K562 (cell line): Measurements from ENCODE around the gene HEXD. TPM values are rescaled to one million over a fixed set of nuclear protein-coding genes. Genes with fewer than 3 reads are reported as not detected.

Experiments
- MBD2 ChIP-seq: sonication (generic); IDR thresholded peaks from 2 replicates; pipeline ENCODE4 v1.6.1; 2016; ENCODE audit warnings: low read depth, borderline replicate concordance
- MCM2 ChIP-seq: fragments of 450-650 bp; IDR thresholded peaks from 2 replicates; pipeline ENCODE4 v1.6.1; 2017; ENCODE audit warnings: low read depth, mild to moderate bottlenecking
- NFRKB ChIP-seq: fragments of 450-650 bp; IDR thresholded peaks from 2 replicates; pipeline ENCODE4 v1.6.1; 2016; ENCODE audit warnings: low read depth
- PHF20 ChIP-seq: fragments of 450-650 bp; IDR thresholded peaks from 2 replicates; pipeline ENCODE4 v1.6.1; 2018; ENCODE audit not compliant: partially characterized antibody
- ZBTB17 ChIP-seq: fragments of 450-650 bp; formaldehyde crosslinking; IDR thresholded peaks from 2 replicates; pipeline ENCODE4 v1.4.0; 2020; ENCODE audit warnings: mild to moderate bottlenecking
- ZNF140 ChIP-seq: fragments of 250-450 bp; sonication (Bioruptor Pico); IDR thresholded peaks from 2 replicates; pipeline ENCODE4 v1.8.0; 2021; ENCODE audit warnings: moderate library complexity, mild to moderate bottlenecking, inconsistent platforms
- ZNF282 ChIP-seq: sonication (generic); formaldehyde crosslinking; IDR thresholded peaks from 2 replicates; pipeline ENCODE4 v1.8.1; 2023; ENCODE audit warnings: missing genetic modification reagents
- ZNF311 ChIP-seq: fragments of 250-450 bp; sonication (Bioruptor Pico); IDR thresholded peaks from 2 replicates; pipeline ENCODE4 v1.4.0; 2020; ENCODE audit warnings: mild to moderate bottlenecking, moderate library complexity
- ZNF75A ChIP-seq: fragments of 450-650 bp; formaldehyde crosslinking; IDR thresholded peaks from 2 replicates; pipeline ENCODE4 v1.4.0; 2020; ENCODE audit warnings: mild to moderate bottlenecking
- polyA plus RNA-seq, 8 experiments: library from polyadenylated mRNA; depleted of rRNA in 4 of 8; stranded (reverse) in 5 of 8; unstranded in 3 of 8; fragments of >200 nt; fragmentation: Nextera tagmentation in 2 of 8; fragmentation: Illumina TruSeq in 1 of 8; extraction: Ambion mirVana in 2 of 8; extraction: Trizol in 1 of 8; gene quantifications; 2 replicates each; pipeline versions ENCODE4 v1.2.1 to v1.2.3, GENCODE V29; 2011 to 2014; ENCODE audit warnings: inconsistent platforms in 1 of 8, missing spikeins in 1 of 8
- total RNA-seq, 7 experiments: library from RNA; depleted of rRNA in 6 of 7; stranded (reverse); fragments of >200 nt in 6 of 7; fragmentation: Illumina TruSeq in 2 of 7; extraction: Trizol in 2 of 7; gene quantifications; 2 replicates each; pipeline versions ENCODE4 v1.2.1 to v1.2.3, GENCODE V29; 2011 to 2021; ENCODE audit warnings: low replicate concordance in 1 of 7
- TF ChIP-seq, protein P1 (sequence below), 3 experiments: fragments of 200-800 bp in 1 of 3; sonication (Bioruptor generic) in 1 of 3; sonication (generic) in 1 of 3; formaldehyde crosslinking in 1 of 3; IDR thresholded peaks; 2 replicates each; pipeline versions ENCODE4 v1.6.1 to v1.8.0; 2016 to 2022; ENCODE audit warnings: mild to moderate bottlenecking in 2 of 3, missing compliant biosample characterization in 2 of 3, missing genetic modification characterization in 2 of 3, missing genetic modification reagents in 1 of 3
- TF ChIP-seq, protein P2 (sequence below), 2 experiments: fragments of 250-450 bp in 1 of 2; fragments of 450-650 bp in 1 of 2; sonication (Bioruptor Pico) in 1 of 2; IDR thresholded peaks; 2 replicates each; pipeline versions ENCODE4 v1.6.1 to v1.8.0; 2016 to 2021; ENCODE audit warnings: mild to moderate bottlenecking in 2 of 2, moderate library complexity in 2 of 2, missing compliant biosample characterization in 1 of 2, missing genetic modification characterization in 1 of 2
- TF ChIP-seq, protein P3 (sequence below): fragments of 450-650 bp; IDR thresholded peaks from 2 replicates; pipeline ENCODE4 v1.6.1; 2016; ENCODE audit warnings: mild to moderate bottlenecking
- TF ChIP-seq, protein P4 (sequence below), 2 experiments: fragments of 200-800 bp in 1 of 2; sonication (Bioruptor generic) in 1 of 2; sonication (generic) in 1 of 2; formaldehyde crosslinking in 1 of 2; IDR thresholded peaks in 1 of 2; conservative IDR thresholded peaks in 1 of 2; 2 replicates each; pipeline versions ENCODE4 v1.5.0 to v1.6.1; 2016 to 2020; ENCODE audit warnings: missing compliant biosample characterization in 1 of 2, missing genetic modification characterization in 1 of 2, missing genetic modification reagents in 1 of 2

The HEXD gene
- total and polyA plus RNA-seq, 9 of the 15 experiments (the other 6 are each of a cell fraction or from before 2014, with no cell fraction given) = 1.0 to 25.3 (median 10.0) TPM

DNA sequence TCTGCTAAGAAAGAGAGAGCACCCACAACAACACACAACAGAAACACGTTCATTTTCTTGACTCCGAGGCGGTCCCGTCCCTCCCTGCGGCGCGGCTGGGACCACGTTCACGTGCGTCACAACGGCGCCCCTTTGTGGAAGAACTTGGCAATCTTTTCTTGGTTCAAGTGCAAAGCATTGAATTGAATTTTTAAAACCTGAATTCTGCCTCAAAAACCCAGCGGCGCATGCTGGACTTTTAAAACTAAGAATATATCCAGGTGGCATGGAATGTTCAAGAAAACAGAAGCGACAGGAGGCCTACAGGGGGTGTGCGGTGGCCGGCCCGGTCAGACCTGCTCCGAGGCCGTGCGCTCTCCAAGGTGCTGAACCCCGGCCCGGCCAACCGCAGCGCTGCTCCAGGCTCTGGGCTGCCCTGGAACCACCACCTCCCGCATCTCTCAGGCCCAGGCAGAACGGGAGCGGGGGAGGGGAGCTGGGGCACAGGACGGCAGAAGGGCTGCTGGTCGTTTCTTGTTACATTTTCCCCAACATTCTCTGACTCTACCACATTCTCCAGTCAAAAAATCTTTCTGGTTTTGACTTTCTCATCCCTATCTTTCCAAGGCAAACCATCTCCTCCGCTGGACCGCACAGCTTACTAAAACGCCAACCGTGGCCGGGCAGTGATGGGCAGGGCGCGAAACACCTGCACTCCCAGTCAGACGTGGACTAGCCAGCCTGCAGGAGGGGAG lies 3.4 kb upstream of the HEXD start (continued):
- TF ChIP-seq MBD2 = no peak
- no peak for TF ChIP-seq ZNF311 (CRISPR knock-in tag)
- TF ChIP-seq ZNF140 = no peak
- TF ChIP-seq NFRKB = no peak
- TF ChIP-seq, protein P1, sequence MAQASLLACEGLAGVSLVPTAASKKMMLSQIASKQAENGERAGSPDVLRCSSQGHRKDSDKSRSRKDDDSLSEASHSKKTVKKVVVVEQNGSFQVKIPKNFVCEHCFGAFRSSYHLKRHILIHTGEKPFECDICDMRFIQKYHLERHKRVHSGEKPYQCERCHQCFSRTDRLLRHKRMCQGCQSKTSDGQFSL (CRISPR knock-in tag; IDR thresholded peaks at IDR 0.05) = 0 out of 2 replicates have a peak, but pooled peaks have one; percentile 36
- TF ChIP-seq, protein P1 (tag; IDR thresholded peaks at IDR 0.05) = no peak
- TF ChIP-seq, protein P2, sequence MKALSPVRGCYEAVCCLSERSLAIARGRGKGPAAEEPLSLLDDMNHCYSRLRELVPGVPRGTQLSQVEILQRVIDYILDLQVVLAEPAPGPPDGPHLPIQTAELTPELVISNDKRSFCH (CRISPR knock-in tag; IDR thresholded peaks at IDR 0.05) = no peak
- TF ChIP-seq, protein P2 (tag; IDR thresholded peaks at IDR 0.05) = peak; percentile 63; the same call in 1 of the 2 replicates
- TF ChIP-seq ZNF75A (CRISPR knock-in tag) = no peak
- 0 out of 2 replicates have a peak, but pooled peaks have one; percentile 37 for TF ChIP-seq ZNF282 (CRISPR knock-in tag)
- TF ChIP-seq, protein P3, sequence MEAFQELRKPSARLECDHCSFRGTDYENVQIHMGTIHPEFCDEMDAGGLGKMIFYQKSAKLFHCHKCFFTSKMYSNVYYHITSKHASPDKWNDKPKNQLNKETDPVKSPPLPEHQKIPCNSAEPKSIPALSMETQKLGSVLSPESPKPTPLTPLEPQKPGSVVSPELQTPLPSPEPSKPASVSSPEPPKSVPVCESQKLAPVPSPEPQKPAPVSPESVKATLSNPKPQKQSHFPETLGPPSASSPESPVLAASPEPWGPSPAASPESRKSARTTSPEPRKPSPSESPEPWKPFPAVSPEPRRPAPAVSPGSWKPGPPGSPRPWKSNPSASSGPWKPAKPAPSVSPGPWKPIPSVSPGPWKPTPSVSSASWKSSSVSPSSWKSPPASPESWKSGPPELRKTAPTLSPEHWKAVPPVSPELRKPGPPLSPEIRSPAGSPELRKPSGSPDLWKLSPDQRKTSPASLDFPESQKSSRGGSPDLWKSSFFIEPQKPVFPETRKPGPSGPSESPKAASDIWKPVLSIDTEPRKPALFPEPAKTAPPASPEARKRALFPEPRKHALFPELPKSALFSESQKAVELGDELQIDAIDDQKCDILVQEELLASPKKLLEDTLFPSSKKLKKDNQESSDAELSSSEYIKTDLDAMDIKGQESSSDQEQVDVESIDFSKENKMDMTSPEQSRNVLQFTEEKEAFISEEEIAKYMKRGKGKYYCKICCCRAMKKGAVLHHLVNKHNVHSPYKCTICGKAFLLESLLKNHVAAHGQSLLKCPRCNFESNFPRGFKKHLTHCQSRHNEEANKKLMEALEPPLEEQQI = peak; percentile 87
- no peak for TF ChIP-seq MCM2
- TF ChIP-seq, protein P4, sequence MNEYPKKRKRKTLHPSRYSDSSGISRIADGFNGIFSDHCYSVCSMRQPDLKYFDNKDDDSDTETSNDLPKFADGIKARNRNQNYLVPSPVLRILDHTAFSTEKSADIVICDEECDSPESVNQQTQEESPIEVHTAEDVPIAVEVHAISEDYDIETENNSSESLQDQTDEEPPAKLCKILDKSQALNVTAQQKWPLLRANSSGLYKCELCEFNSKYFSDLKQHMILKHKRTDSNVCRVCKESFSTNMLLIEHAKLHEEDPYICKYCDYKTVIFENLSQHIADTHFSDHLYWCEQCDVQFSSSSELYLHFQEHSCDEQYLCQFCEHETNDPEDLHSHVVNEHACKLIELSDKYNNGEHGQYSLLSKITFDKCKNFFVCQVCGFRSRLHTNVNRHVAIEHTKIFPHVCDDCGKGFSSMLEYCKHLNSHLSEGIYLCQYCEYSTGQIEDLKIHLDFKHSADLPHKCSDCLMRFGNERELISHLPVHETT (CRISPR knock-in tag; conservative IDR thresholded peaks at IDR 0.05 in 1 of 2, IDR thresholded peaks at IDR 0.05 in 1 of 2) = peak in 1 of 2 experiments; percentile 58; a peak in 1 of 4 replicates
- peak; percentile 54; the same call in 1 of the 2 replicates for TF ChIP-seq ZBTB17 (CRISPR knock-in tag)
- no peak for TF ChIP-seq PHF20
